GM23338 (cell line): ENCODE data around the gene SNAPC4. TPM values are rescaled to one million over a fixed set of nuclear protein-coding genes. Genes with fewer than 3 reads are reported as not detected.

Experiments used
- ATAC-seq: fragments of 200-7000 bp; cut with Tn5 transposase; 3 replicates; pipeline ENCODE4 v1.9.1; 2020
- DNase-seq: peaks from one replicate; pipeline ENCODE4 v3.0.0-alpha.2; 2015; ENCODE audit warnings: low spot score
- H2AFZ ChIP-seq: fragments of 200-600 bp; sonication (generic); 2 replicates; pipeline ENCODE4 v1.8.0; 2016; ENCODE audit warnings: antibody characterized with exemption, mild to moderate bottlenecking, moderate library complexity
- H3F3A ChIP-seq: fragments of 200-600 bp; sonication (generic); replicated peaks from 2 replicates; pipeline ENCODE4 v1.8.0; 2017; ENCODE audit warnings: antibody characterized with exemption, mixed run types, low read depth
- H3K27ac ChIP-seq: fragments of 200-600 bp; sonication (generic); 2 replicates; pipeline ENCODE4 v1.6.1; 2016; ENCODE audit warnings: low read depth
- H3K27me3 ChIP-seq: fragments of 200-600 bp; sonication (generic); 2 replicates; pipeline ENCODE4 v1.8.0; 2016; ENCODE audit warnings: mild to moderate bottlenecking, mixed run types, moderate library complexity; ENCODE audit not compliant: insufficient read depth
- H3K36me3 ChIP-seq: fragments of 200-600 bp; sonication (generic); 2 replicates; pipeline ENCODE4 v1.8.0; 2016; ENCODE audit warnings: mild to moderate bottlenecking; ENCODE audit not compliant: insufficient read depth
- H3K4me1 ChIP-seq: fragments of 200-600 bp; sonication (generic); 2 replicates; pipeline ENCODE4 v1.8.0; 2016; ENCODE audit warnings: mild to moderate bottlenecking, moderate library complexity; ENCODE audit not compliant: insufficient read depth
- H3K4me2 ChIP-seq: fragments of 200-600 bp; sonication (generic); 2 replicates; pipeline ENCODE4 v1.7.1; 2017; ENCODE audit warnings: mixed run types
- H3K4me3 ChIP-seq: fragments of 200-600 bp; sonication (generic); 2 replicates; pipeline ENCODE4 v1.6.1; 2016; ENCODE audit warnings: mixed run types
- H3K79me2 ChIP-seq: fragments of 200-600 bp; sonication (generic); replicated peaks from 2 replicates; pipeline ENCODE4 v1.8.0; 2017; ENCODE audit warnings: mild to moderate bottlenecking; ENCODE audit not compliant: insufficient read depth
- H3K9me2 ChIP-seq: fragments of 200-600 bp; sonication (generic); 2 replicates; pipeline ENCODE4 v1.8.0; 2017; ENCODE audit not compliant: insufficient read depth
- H4K20me1 ChIP-seq: fragments of 200-600 bp; sonication (generic); replicated peaks from 2 replicates; pipeline ENCODE4 v1.8.0; 2017; ENCODE audit warnings: mild to moderate bottlenecking; ENCODE audit not compliant: insufficient read depth
- H3K27ac Mint-ChIP-seq: 2 replicates; pipeline ENCODE4 v1.8.0; 2020; ENCODE audit warnings: inconsistent platforms, mild to moderate bottlenecking, moderate library complexity, mixed read lengths
- H3K27me3 Mint-ChIP-seq: 3 replicates; pipeline ENCODE4 v1.8.0; 2022; ENCODE audit warnings: low read depth, mild to moderate bottlenecking, moderate library complexity, mixed read lengths, inconsistent platforms; ENCODE audit not compliant: insufficient read depth, poor library complexity
- H3K36me3 Mint-ChIP-seq: 3 replicates; pipeline ENCODE4 v1.8.0; 2021; ENCODE audit warnings: low read depth, mild to moderate bottlenecking, inconsistent platforms, moderate library complexity, mixed read lengths
- H3K4me1 Mint-ChIP-seq: 3 replicates; pipeline ENCODE4 v1.8.0; 2020; ENCODE audit warnings: mild to moderate bottlenecking, inconsistent platforms, mixed read lengths
- H3K4me3 Mint-ChIP-seq: 3 replicates; pipeline ENCODE4 v1.8.0; 2021; ENCODE audit warnings: moderate library complexity, mild to moderate bottlenecking, inconsistent platforms, mixed read lengths
- H3K9me3 Mint-ChIP-seq: 3 replicates; pipeline ENCODE4 v1.8.0; 2020; ENCODE audit warnings: moderate library complexity, mild to moderate bottlenecking, inconsistent platforms, mixed read lengths
- CREB1 ChIP-seq: fragments of 250-450 bp; sonication (Bioruptor Pico); IDR thresholded peaks from 2 replicates; pipeline ENCODE4 v1.5.0; 2020; ENCODE audit warnings: low read depth, mild to moderate bottlenecking, moderate library complexity
- EZH2 ChIP-seq: fragments of 200-600 bp; sonication (generic); IDR thresholded peaks from one replicate; pipeline ENCODE4 v1.8.0; 2017; ENCODE audit warnings: antibody characterized with exemption, mild to moderate bottlenecking, low read depth; ENCODE audit not compliant: unreplicated experiment
- JUNB ChIP-seq: IDR thresholded peaks from one replicate; pipeline ENCODE4 v1.6.1; 2016; ENCODE audit warnings: antibody characterized with exemption; ENCODE audit not compliant: unreplicated experiment
- NANOG ChIP-seq: IDR thresholded peaks from 2 replicates; pipeline ENCODE4 v1.6.1; 2016; ENCODE audit warnings: antibody characterized with exemption, borderline replicate concordance
- STAT1 ChIP-seq: IDR thresholded peaks from one replicate; pipeline ENCODE4 v1.6.1; 2016; ENCODE audit warnings: antibody characterized with exemption; ENCODE audit not compliant: unreplicated experiment
- ZNF331 ChIP-seq: fragments of 250-450 bp; sonication (Bioruptor Pico); IDR thresholded peaks from 2 replicates; pipeline ENCODE4 v1.5.0; 2020; ENCODE audit warnings: low read depth, mild to moderate bottlenecking, moderate library complexity
- polyA plus RNA-seq: library from polyadenylated mRNA; unstranded; fragments of >200 nt; fragmentation: Nextera tagmentation; extraction: Ambion mirVana; gene quantifications from 2 replicates; pipeline ENCODE4 v1.2.1, GENCODE V29; 2016
- total RNA-seq: library from RNA; depleted of rRNA; stranded (reverse); fragments of >200 nt; shearing (Covaris generic); gene quantifications from 2 replicates; pipeline ENCODE4 v1.2.3, GENCODE V29; 2014
- TF ChIP-seq, protein P1 (sequence below): fragments of 250-450 bp; sonication (Bioruptor Pico); IDR thresholded peaks from 2 replicates; pipeline ENCODE4 v1.5.0; 2020; ENCODE audit warnings: mild to moderate bottlenecking, moderate library complexity
- TF ChIP-seq, protein P2 (sequence below): IDR thresholded peaks from one replicate; pipeline ENCODE4 v1.6.1; 2018; ENCODE audit warnings: antibody characterized with exemption; ENCODE audit not compliant: unreplicated experiment
- TF ChIP-seq, protein P3 (sequence below), 2 experiments: fragments of 200-600 bp in 1 of 2; sonication (generic) in 1 of 2; conservative IDR thresholded peaks; 2 replicates each; pipeline versions ENCODE4 v1.5.1 to v1.6.1; 2016 to 2017; ENCODE audit warnings: antibody characterized with exemption in 2 of 2, low read depth in 2 of 2, mild to moderate bottlenecking in 2 of 2, moderate library complexity in 1 of 2

The SNAPC4 gene
- total and polyA plus RNA-seq, 2 experiments from 2014 or later, result 8.8 to 22.7 TPM

DNA sequence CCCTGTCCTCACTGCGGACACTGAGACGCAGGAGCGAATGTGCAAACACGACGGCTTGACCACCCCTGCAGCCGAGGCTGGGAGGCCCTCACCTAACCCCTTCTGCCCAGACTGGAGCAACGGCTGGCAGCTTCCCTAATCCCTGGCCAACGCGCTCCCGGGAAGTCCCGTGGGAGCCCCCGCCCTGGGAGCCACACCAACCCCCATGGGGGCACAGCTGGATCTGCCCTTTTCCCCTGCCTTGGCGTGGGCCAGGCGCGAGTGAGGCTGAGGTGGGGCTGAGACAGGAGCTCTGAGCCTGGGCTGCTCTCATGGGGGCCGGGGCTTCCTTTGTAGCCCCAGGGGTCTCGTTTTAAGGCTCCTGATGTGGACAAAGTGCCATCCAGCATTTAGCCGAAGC is 31.8 kb downstream of the SNAPC4 start (continued):
- TF ChIP-seq, protein P1, sequence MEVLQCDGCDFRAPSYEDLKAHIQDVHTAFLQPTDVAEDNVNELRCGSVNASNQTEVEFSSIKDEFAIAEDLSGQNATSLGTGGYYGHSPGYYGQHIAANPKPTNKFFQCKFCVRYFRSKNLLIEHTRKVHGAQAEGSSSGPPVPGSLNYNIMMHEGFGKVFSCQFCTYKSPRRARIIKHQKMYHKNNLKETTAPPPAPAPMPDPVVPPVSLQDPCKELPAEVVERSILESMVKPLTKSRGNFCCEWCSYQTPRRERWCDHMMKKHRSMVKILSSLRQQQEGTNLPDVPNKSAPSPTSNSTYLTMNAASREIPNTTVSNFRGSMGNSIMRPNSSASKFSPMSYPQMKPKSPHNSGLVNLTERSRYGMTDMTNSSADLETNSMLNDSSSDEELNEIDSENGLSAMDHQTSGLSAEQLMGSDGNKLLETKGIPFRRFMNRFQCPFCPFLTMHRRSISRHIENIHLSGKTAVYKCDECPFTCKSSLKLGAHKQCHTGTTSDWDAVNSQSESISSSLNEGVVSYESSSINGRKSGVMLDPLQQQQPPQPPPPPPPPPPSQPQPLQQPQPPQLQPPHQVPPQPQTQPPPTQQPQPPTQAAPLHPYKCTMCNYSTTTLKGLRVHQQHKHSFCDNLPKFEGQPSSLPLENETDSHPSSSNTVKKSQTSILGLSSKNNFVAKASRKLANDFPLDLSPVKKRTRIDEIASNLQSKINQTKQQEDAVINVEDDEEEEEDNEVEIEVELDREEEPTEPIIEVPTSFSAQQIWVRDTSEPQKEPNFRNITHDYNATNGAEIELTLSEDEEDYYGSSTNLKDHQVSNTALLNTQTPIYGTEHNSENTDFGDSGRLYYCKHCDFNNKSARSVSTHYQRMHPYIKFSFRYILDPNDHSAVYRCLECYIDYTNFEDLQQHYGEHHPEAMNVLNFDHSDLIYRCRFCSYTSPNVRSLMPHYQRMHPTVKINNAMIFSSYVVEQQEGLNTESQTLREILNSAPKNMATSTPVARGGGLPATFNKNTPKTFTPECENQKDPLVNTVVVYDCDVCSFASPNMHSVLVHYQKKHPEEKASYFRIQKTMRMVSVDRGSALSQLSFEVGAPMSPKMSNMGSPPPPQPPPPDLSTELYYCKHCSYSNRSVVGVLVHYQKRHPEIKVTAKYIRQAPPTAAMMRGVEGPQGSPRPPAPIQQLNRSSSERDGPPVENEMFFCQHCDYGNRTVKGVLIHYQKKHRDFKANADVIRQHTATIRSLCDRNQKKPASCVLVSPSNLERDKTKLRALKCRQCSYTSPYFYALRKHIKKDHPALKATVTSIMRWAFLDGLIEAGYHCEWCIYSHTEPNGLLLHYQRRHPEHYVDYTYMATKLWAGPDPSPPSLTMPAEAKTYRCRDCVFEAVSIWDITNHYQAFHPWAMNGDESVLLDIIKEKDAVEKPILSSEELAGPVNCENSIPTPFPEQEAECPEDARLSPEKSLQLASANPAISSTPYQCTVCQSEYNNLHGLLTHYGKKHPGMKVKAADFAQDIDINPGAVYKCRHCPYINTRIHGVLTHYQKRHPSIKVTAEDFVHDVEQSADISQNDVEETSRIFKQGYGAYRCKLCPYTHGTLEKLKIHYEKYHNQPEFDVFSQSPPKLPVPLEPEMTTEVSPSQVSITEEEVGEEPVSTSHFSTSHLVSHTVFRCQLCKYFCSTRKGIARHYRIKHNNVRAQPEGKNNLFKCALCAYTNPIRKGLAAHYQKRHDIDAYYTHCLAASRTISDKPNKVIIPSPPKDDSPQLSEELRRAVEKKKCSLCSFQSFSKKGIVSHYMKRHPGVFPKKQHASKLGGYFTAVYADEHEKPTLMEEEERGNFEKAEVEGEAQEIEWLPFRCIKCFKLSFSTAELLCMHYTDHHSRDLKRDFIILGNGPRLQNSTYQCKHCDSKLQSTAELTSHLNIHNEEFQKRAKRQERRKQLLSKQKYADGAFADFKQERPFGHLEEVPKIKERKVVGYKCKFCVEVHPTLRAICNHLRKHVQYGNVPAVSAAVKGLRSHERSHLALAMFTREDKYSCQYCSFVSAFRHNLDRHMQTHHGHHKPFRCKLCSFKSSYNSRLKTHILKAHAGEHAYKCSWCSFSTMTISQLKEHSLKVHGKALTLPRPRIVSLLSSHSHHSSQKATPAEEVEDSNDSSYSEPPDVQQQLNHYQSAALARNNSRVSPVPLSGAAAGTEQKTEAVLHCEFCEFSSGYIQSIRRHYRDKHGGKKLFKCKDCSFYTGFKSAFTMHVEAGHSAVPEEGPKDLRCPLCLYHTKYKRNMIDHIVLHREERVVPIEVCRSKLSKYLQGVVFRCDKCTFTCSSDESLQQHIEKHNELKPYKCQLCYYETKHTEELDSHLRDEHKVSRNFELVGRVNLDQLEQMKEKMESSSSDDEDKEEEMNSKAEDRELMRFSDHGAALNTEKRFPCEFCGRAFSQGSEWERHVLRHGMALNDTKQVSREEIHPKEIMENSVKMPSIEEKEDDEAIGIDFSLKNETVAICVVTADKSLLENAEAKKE (CRISPR knock-in tag), result no peak
- TF ChIP-seq EZH2, result no peak

DNA sequence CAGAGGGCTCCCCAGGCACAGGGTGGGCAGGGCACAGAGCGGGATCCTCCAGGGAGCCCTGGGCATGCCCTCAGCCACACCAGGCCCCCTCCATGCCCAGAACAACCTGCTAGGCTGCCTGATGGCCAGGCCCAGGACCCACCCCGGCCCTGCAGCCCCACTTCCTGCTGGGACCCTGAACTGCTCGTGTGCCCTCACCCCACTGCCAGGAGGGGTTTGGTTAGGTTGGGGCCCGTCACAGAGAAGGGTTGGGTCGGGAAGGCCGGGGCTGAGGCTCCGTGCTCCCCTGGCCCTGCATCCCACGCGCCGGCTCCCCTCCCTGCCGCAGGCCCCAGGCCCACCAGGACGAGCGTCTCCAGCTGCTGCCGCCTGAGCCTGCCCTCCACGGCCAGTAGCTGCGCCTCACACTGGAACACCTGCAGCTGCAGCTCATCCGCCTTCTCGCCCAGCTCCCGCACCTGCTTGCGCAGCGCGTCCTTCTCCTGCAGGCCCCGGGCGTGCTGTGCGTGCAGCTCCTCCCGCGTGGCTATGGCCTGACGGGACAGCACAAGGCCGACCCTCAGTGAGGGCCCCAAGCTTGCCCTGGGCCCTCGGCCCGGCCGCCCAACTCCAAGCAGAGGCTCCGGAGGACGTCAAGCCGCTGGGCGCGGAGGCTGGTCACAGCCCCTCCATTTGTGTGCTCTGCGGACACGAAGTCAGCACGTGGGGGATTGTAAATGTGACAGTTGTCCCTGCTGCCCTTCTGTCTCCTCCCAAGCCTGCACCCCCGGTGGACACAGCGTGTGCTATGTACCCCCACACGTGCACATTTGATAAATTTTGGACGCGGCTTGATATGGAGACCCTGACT is 32.4 kb downstream of the SNAPC4 start:
- Mint-ChIP-seq H3K4me3 (no peak overlapping the region), H3K27me3 (peaks cover 17% of the 10 kb centered on the region), H3K27ac (no peak overlapping the region), H3K36me3 (no peaks in the 10 kb centered on the region), H3K4me1 (peaks cover 8% of the 10 kb centered on the region; the same call in 1 of the 3 replicates), H3K9me3 (no peaks in the 10 kb centered on the region)
- Histone ChIP-seq H3K4me2 (no peak overlapping the region), H3K27ac (no peak overlapping the region), H3K4me3 (no peak overlapping the region), H4K20me1 (no peaks in the 10 kb centered on the region), H3K36me3 (no peaks in the 10 kb centered on the region), H3K27me3 (no peaks in the 10 kb centered on the region), H3K79me2 (no peaks in the 10 kb centered on the region), H3K4me1 (no peaks in the 10 kb centered on the region; the same call in 1 of the 2 replicates), H3K9me2 (no peaks in the 10 kb centered on the region), H2AFZ (no peak overlapping the region), H3F3A (no peaks in the 10 kb centered on the region)
- no peak for ATAC-seq
- no peak for DNase-seq
- TF ChIP-seq JUNB (no peak), CREB1 (CRISPR knock-in tag) (no peak), NANOG (no peak), EZH2 (no peak), STAT1 (no peak), ZNF331 (no peak)
- TF ChIP-seq, protein P2, sequence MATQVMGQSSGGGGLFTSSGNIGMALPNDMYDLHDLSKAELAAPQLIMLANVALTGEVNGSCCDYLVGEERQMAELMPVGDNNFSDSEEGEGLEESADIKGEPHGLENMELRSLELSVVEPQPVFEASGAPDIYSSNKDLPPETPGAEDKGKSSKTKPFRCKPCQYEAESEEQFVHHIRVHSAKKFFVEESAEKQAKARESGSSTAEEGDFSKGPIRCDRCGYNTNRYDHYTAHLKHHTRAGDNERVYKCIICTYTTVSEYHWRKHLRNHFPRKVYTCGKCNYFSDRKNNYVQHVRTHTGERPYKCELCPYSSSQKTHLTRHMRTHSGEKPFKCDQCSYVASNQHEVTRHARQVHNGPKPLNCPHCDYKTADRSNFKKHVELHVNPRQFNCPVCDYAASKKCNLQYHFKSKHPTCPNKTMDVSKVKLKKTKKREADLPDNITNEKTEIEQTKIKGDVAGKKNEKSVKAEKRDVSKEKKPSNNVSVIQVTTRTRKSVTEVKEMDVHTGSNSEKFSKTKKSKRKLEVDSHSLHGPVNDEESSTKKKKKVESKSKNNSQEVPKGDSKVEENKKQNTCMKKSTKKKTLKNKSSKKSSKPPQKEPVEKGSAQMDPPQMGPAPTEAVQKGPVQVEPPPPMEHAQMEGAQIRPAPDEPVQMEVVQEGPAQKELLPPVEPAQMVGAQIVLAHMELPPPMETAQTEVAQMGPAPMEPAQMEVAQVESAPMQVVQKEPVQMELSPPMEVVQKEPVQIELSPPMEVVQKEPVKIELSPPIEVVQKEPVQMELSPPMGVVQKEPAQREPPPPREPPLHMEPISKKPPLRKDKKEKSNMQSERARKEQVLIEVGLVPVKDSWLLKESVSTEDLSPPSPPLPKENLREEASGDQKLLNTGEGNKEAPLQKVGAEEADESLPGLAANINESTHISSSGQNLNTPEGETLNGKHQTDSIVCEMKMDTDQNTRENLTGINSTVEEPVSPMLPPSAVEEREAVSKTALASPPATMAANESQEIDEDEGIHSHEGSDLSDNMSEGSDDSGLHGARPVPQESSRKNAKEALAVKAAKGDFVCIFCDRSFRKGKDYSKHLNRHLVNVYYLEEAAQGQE, result no peak
- TF ChIP-seq, protein P3, sequence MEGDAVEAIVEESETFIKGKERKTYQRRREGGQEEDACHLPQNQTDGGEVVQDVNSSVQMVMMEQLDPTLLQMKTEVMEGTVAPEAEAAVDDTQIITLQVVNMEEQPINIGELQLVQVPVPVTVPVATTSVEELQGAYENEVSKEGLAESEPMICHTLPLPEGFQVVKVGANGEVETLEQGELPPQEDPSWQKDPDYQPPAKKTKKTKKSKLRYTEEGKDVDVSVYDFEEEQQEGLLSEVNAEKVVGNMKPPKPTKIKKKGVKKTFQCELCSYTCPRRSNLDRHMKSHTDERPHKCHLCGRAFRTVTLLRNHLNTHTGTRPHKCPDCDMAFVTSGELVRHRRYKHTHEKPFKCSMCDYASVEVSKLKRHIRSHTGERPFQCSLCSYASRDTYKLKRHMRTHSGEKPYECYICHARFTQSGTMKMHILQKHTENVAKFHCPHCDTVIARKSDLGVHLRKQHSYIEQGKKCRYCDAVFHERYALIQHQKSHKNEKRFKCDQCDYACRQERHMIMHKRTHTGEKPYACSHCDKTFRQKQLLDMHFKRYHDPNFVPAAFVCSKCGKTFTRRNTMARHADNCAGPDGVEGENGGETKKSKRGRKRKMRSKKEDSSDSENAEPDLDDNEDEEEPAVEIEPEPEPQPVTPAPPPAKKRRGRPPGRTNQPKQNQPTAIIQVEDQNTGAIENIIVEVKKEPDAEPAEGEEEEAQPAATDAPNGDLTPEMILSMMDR (conservative IDR thresholded peaks at IDR 0.05; ENCODE audit: low read depth in 2 of 2), result no peak
